ENCODE measurements around the gene EFCAB5.

Gene EFCAB5

DNA sequence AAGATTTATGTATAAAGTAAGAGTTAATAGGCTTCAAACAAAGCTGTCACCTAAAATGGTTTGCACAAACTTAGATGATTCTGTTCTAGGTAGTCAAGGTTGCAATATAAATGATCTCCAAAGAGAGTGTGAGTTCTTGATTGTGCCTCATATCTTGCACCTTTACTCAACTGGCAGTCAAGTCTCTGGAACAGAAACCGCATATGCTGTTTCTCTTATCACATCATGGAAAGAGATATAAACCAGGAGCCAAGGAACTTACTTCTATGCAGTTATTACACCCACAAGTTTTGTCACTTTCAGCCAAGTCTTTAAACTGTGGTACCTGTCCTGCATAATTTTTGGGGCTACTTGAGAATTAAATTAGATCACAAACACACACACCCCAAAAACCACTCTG lies 16.6 kb upstream of the EFCAB5 start:
- no peak for DNase-seq (ENCODE audit: low read depth, low spot score)
- in situ Hi-C loops (cut with HindIII; ENCODE audit: low sequenced_read_pairs) = no loop called here
- TF ChIP-seq, protein P1, sequence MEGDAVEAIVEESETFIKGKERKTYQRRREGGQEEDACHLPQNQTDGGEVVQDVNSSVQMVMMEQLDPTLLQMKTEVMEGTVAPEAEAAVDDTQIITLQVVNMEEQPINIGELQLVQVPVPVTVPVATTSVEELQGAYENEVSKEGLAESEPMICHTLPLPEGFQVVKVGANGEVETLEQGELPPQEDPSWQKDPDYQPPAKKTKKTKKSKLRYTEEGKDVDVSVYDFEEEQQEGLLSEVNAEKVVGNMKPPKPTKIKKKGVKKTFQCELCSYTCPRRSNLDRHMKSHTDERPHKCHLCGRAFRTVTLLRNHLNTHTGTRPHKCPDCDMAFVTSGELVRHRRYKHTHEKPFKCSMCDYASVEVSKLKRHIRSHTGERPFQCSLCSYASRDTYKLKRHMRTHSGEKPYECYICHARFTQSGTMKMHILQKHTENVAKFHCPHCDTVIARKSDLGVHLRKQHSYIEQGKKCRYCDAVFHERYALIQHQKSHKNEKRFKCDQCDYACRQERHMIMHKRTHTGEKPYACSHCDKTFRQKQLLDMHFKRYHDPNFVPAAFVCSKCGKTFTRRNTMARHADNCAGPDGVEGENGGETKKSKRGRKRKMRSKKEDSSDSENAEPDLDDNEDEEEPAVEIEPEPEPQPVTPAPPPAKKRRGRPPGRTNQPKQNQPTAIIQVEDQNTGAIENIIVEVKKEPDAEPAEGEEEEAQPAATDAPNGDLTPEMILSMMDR (IDR thresholded peaks at IDR 0.05; ENCODE audit: low read depth, low read length) = no peak
- H3K4me3 ChIP-seq (ENCODE audit: low read depth, low read length) = no peak overlapping the region

DNA sequence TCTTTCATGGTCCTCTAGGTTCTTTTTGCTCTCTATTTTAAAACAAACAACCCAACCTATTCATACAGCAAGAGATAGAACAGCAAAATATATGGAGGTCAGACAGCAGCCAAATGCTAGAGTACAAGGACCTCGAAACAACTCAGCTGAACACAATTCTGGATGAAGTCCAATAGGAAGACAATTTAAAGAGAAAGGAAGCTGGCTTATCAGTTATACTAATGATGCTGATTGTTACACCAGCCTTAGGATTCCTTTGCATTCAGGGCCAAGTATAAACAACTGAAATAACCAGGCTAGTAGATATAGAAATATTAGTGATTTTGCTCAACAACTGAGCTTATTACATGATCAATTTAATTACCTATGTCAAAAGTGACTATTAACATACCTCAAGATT lies 13.9 kb upstream of the EFCAB5 start:
- DNase-seq (ENCODE audit: low read depth, low spot score) = no peak
- in situ Hi-C loops (cut with HindIII; ENCODE audit: low sequenced_read_pairs) = no loop called here
- H3K4me3 ChIP-seq (ENCODE audit: low read depth, low read length) = no peak overlapping the region
- TF ChIP-seq, protein P1 (IDR thresholded peaks at IDR 0.05; ENCODE audit: low read depth, low read length) = no peak

DNA sequence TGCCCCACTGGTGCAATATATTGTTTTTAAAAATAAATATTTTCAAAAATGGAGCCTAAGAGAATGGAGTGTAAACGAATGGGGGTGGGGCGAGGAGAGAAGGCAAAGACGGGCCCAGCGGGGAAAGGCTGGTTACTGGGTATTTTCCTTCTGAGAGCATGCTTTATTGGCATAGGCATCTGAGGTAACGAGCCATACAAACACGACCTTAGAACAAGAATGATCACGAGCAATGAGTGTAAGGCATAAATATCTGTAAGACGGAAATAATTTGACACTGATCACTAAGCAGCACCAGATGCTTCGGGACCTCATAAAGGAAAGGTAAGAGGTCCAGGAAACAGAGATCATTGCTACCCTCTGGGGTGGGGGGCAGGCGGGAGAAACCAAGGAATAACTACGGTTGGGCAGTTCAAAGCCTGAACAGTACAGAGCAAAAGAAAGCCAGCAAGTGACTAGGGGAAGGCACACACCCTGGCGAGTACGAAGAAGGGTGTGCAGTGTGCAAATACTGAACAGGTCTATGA lies 12.4 kb upstream of the EFCAB5 start:
- in situ Hi-C loops (cut with HindIII; ENCODE audit: low sequenced_read_pairs) = no loop called here
- DNase-seq (ENCODE audit: low read depth, low spot score) = peak; percentile 45
- TF ChIP-seq, protein P1 (IDR thresholded peaks at IDR 0.05; ENCODE audit: low read depth, low read length) = no peak

DNA sequence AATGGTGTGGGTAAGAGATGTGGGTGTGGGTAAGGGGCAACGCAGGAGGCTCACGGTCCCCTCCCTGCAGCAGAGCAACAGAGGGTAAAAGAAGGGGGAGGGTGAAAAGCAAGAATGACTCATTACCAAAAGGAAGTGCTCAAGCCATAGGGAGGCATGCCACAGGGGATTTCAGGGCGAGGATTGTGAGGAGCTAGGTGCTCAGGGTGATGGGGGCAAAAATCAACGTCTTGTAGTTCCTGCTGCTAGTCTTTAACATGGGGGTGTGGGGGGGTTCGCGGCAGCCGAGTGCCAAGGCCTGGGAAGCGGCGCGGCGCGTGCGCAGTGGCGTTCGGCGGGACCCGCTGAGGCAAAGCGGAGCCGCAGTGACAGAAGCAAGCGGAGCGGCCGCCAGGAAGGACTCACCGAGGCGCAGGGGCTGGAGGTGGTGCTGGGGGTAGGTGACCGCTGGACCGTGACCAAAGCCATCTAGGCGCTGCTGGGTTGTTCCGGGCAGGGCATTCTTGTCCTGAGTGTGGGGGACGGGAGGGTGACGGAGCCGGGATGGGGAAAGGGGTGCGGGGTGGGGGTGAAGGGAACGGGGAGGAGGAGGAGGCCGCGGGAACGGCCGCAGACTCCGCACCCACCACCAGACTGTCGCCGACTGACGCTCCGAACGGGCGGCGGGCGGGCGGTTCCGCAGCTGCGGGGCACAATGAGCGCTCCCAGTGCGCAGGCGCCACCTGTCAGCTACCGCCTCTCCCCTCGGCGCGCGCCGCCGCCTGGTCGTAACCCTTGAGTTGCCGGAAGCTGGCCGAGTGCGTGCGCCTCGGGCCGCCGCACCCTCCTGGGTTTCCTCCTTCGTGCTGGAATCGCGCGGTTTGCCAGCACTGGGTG lies 11.7 kb upstream of the EFCAB5 start, which contains the start of gene SSH2:
Gene SSH2, minus strand, starts transcription at position 696 of the 876 bp plus-strand sequence. Its CDS starts 228 bp downstream, at position 468.
- peak; percentile 86 for DNase-seq (ENCODE audit: low read depth, low spot score)
- in situ Hi-C loops (cut with HindIII; ENCODE audit: low sequenced_read_pairs) = no loop called here
- peak within 1 kb of the TSS; percentile 88 for H3K4me3 ChIP-seq (ENCODE audit: low read depth, low read length)
- TF ChIP-seq, protein P1 (IDR thresholded peaks at IDR 0.05; ENCODE audit: low read depth, low read length) = no peak

More for the DNA sequence above, 12.4 kb upstream of the EFCAB5 start:
- peak overlapping the region; percentile 88 for H3K4me3 ChIP-seq (ENCODE audit: low read depth, low read length)

DNA sequence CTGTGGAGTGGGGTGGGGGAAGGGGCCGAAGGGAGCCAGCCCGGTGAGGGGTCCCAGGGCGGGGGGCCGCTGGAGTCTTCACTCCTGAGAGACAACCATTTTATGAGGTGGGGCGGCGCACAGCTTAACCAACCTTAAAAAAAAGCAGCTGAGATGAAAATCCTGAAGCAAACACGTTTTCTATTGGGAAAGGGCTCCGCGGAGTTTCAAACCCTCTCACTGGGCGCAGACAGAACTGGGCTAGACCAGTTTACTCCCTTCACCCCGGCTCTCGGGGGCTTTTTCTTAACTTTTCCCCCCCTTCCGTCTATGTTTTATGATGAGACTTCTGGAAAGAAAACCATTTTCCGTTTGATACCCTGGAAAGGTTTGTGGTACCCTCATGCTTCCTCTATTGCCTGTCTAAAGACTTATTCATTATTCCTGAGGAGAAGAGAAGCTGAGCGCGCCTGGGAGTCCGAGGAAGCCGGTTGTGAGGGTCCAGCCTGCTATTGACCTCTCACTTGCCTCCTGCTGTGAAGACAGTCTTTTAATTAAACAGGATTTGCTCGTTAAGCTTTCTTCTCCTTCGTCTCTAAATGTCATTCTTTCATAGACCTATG lies 10.9 kb upstream of the EFCAB5 start:
- DNase-seq (ENCODE audit: low read depth, low spot score) = no peak
- peak overlapping the region; percentile 88 for H3K4me3 ChIP-seq (ENCODE audit: low read depth, low read length)
- TF ChIP-seq, protein P1 (IDR thresholded peaks at IDR 0.05; ENCODE audit: low read depth, low read length) = no peak
- in situ Hi-C loops (cut with HindIII; ENCODE audit: low sequenced_read_pairs) = no loop called here

DNA sequence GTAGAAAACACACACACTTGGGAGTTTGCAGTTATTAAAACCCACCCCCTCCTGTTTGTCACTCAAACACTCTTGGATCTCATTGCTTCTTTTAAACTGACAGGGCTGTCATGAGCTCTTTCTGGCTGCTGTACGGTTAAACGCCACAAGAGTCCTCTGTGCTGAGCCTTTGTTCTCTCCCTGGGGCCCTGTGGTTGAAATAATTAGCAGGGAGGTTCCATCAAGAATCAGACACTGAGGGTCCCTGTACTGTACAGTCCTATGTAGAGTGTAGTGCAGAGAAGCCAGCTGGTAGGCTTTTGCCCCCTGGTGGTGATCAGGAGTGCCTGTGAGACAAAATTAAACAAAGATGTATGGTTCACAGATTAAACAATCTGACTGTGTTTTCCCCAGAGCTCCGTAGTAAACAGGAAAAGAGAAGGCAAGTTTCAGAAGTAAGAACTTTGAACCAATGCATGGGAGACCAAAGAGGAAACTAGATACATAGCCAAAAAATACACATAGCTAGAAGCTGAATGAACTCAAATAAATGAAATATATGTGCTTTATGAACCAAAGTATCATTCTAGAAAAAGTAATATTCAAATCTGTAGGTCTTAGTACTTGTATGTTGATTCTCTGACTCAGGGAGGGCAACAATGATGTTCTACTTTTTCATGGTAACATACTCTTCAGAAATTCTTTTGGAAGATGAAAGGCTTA lies 10.1 kb upstream of the EFCAB5 start:
- peak; percentile 79 for DNase-seq (ENCODE audit: low read depth, low spot score)
- in situ Hi-C loops (cut with HindIII; ENCODE audit: low sequenced_read_pairs) = no loop called here
- H3K4me3 ChIP-seq (ENCODE audit: low read depth, low read length) = peak overlapping the region; percentile 88
- TF ChIP-seq, protein P1 (IDR thresholded peaks at IDR 0.05; ENCODE audit: low read depth, low read length) = peak; percentile 92
